Measurements from ENCODE around the gene MYOC. TPM values are rescaled to one million over a fixed set of nuclear protein-coding genes. Genes with fewer than 3 reads are reported as not detected.

The MYOC gene
- polyA plus RNA-seq, 1 donor from 2014 or later, result not detected

DNA sequence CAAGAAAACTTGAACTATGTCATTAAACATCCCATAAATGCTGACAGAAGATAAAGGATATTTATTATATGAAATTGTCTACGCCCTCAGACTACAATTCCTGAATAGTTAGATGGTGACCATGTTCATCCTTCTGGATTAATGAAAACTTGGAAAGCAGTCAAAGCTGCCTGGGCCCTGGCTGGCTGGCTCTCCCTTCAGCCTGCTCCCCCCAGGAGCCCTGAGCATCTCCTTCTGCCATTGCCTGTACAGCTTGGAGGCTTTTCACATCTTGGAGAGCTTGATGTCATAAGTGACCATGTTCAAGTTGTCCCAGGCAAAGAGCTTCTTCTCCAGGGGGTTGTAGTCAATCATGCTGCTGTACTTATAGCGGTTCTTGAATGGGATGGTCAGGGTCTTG, 16.8 kb downstream of the MYOC start:
- Histone ChIP-seq H4K20me1 (ENCODE audit: insufficient read depth) (no peaks in the 10 kb centered on the region), H3K36me3 (ENCODE audit: insufficient read depth, low read length) (no peaks in the 10 kb centered on the region), H3K9me3 (ENCODE audit: low read length) (no peaks in the 10 kb centered on the region), H3K4me2 (ENCODE audit: low read length) (no peak overlapping the region), H3K27me3 (ENCODE audit: insufficient read depth, low read depth, low read length) (no peaks in the 10 kb centered on the region), H3K9me2 (ENCODE audit: insufficient read depth, low read length) (no peaks in the 10 kb centered on the region), H3K79me2 (replicated peaks; ENCODE audit: insufficient read depth, low read length) (no peaks in the 10 kb centered on the region), H3K9ac (ENCODE audit: low read length) (no peak overlapping the region), H3K27ac (ENCODE audit: low read length) (no peak overlapping the region), H3F3A (ENCODE audit: insufficient read depth, low read length, poor library complexity, severe bottlenecking) (no peaks in the 10 kb centered on the region), H3K4me3 (ENCODE audit: low read length) (no peak overlapping the region), H2AFZ (ENCODE audit: low read depth, low read length) (no peak overlapping the region)
- no peak for TF ChIP-seq SMC3 (conservative IDR thresholded peaks at IDR 0.05; ENCODE audit: poor library complexity)
- no peak for TF ChIP-seq POLR2AphosphoS5 (IDR thresholded peaks at IDR 0.05)
- TF ChIP-seq EP300 (conservative IDR thresholded peaks at IDR 0.05; ENCODE audit: poor library complexity, severe bottlenecking), result no peak
- TF ChIP-seq MXI1 (conservative IDR thresholded peaks at IDR 0.05; ENCODE audit: poor library complexity, severe bottlenecking), result no peak
- TF ChIP-seq TAF1 (IDR thresholded peaks at IDR 0.05; ENCODE audit: low read depth), result no peak
- TF ChIP-seq, protein P1, sequence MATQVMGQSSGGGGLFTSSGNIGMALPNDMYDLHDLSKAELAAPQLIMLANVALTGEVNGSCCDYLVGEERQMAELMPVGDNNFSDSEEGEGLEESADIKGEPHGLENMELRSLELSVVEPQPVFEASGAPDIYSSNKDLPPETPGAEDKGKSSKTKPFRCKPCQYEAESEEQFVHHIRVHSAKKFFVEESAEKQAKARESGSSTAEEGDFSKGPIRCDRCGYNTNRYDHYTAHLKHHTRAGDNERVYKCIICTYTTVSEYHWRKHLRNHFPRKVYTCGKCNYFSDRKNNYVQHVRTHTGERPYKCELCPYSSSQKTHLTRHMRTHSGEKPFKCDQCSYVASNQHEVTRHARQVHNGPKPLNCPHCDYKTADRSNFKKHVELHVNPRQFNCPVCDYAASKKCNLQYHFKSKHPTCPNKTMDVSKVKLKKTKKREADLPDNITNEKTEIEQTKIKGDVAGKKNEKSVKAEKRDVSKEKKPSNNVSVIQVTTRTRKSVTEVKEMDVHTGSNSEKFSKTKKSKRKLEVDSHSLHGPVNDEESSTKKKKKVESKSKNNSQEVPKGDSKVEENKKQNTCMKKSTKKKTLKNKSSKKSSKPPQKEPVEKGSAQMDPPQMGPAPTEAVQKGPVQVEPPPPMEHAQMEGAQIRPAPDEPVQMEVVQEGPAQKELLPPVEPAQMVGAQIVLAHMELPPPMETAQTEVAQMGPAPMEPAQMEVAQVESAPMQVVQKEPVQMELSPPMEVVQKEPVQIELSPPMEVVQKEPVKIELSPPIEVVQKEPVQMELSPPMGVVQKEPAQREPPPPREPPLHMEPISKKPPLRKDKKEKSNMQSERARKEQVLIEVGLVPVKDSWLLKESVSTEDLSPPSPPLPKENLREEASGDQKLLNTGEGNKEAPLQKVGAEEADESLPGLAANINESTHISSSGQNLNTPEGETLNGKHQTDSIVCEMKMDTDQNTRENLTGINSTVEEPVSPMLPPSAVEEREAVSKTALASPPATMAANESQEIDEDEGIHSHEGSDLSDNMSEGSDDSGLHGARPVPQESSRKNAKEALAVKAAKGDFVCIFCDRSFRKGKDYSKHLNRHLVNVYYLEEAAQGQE (IDR thresholded peaks at IDR 0.05; ENCODE audit: borderline replicate concordance), result no peak
- no peak for TF ChIP-seq EZH2 (IDR thresholded peaks at IDR 0.05; ENCODE audit: borderline replicate concordance, insufficient read depth, low read length, poor library complexity, severe bottlenecking)

DNA sequence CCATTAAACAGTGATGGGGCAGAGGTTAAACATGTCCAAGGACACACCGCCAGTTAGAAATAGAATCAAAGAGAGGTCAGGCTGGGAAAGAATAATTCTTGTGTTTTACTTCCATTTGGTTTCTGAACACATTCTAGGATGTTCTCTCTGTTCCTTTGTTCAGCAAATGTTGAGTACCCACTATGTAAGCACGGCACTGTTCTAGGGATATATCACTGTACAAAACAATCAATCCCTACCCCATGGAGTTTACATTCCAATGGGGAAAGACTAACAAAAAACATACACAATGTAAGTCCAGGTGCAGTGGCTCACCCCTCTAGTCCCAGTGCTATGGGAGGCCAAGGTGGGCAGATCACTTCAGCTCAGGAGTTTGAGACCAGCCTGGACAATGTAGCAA, 24.3 kb downstream of the MYOC start:
- TF ChIP-seq EP300 (conservative IDR thresholded peaks at IDR 0.05; ENCODE audit: poor library complexity, severe bottlenecking) (no peak), POLR2AphosphoS5 (IDR thresholded peaks at IDR 0.05) (no peak), TAF1 (IDR thresholded peaks at IDR 0.05; ENCODE audit: low read depth) (no peak)
- Histone ChIP-seq H3K79me2 (replicated peaks; ENCODE audit: insufficient read depth, low read length) (no peaks in the 10 kb centered on the region), H3K36me3 (ENCODE audit: insufficient read depth, low read length) (no peaks in the 10 kb centered on the region), H3K27ac (ENCODE audit: low read length) (no peak overlapping the region), H4K20me1 (ENCODE audit: insufficient read depth) (no peaks in the 10 kb centered on the region), H3K9me2 (ENCODE audit: insufficient read depth, low read length) (no peaks in the 10 kb centered on the region), H2AFZ (ENCODE audit: low read depth, low read length) (no peak overlapping the region), H3F3A (ENCODE audit: insufficient read depth, low read length, poor library complexity, severe bottlenecking) (no peaks in the 10 kb centered on the region), H3K4me3 (ENCODE audit: low read length) (no peak overlapping the region), H3K9ac (ENCODE audit: low read length) (no peak overlapping the region), H3K9me3 (ENCODE audit: low read length) (no peaks in the 10 kb centered on the region), H3K4me2 (ENCODE audit: low read length) (no peak overlapping the region), H3K27me3 (ENCODE audit: insufficient read depth, low read depth, low read length) (no peaks in the 10 kb centered on the region)

DNA sequence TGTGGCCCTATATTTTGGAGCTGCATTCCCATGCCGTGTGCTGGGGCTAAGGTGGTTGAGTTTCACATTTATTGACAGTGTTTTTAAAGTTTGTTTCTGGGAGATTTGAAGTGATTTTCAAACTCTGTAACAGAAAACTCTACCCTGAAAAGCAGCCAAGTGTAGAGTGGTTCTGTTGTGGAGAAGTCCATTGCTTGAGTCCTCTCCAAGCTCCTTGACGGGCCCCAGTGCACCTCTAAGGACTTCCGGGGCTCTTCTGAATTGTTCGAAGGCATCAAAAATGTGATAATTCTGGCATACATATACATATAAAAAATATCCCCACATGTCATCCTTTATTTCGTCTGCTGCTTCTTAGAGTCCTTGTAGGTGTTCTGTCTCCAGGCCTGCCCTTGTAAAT, 25.5 kb downstream of the MYOC start:
- Histone ChIP-seq H3K9ac (ENCODE audit: low read length) (no peak overlapping the region), H3K9me3 (ENCODE audit: low read length) (no peaks in the 10 kb centered on the region), H3K4me3 (ENCODE audit: low read length) (no peak overlapping the region), H3K79me2 (replicated peaks; ENCODE audit: insufficient read depth, low read length) (no peaks in the 10 kb centered on the region), H3K36me3 (ENCODE audit: insufficient read depth, low read length) (no peaks in the 10 kb centered on the region), H3K9me2 (ENCODE audit: insufficient read depth, low read length) (no peaks in the 10 kb centered on the region), H4K20me1 (ENCODE audit: insufficient read depth) (no peaks in the 10 kb centered on the region), H3K4me2 (ENCODE audit: low read length) (no peak overlapping the region), H3K27me3 (ENCODE audit: insufficient read depth, low read depth, low read length) (no peaks in the 10 kb centered on the region), H3K27ac (ENCODE audit: low read length) (no peak overlapping the region), H3F3A (ENCODE audit: insufficient read depth, low read length, poor library complexity, severe bottlenecking) (no peaks in the 10 kb centered on the region), H2AFZ (ENCODE audit: low read depth, low read length) (no peak overlapping the region)
- TF ChIP-seq, protein P2, sequence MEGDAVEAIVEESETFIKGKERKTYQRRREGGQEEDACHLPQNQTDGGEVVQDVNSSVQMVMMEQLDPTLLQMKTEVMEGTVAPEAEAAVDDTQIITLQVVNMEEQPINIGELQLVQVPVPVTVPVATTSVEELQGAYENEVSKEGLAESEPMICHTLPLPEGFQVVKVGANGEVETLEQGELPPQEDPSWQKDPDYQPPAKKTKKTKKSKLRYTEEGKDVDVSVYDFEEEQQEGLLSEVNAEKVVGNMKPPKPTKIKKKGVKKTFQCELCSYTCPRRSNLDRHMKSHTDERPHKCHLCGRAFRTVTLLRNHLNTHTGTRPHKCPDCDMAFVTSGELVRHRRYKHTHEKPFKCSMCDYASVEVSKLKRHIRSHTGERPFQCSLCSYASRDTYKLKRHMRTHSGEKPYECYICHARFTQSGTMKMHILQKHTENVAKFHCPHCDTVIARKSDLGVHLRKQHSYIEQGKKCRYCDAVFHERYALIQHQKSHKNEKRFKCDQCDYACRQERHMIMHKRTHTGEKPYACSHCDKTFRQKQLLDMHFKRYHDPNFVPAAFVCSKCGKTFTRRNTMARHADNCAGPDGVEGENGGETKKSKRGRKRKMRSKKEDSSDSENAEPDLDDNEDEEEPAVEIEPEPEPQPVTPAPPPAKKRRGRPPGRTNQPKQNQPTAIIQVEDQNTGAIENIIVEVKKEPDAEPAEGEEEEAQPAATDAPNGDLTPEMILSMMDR (IDR thresholded peaks at IDR 0.05; ENCODE audit: poor library complexity, severe bottlenecking), result no peak
- TF ChIP-seq EP300 (conservative IDR thresholded peaks at IDR 0.05; ENCODE audit: poor library complexity, severe bottlenecking), result no peak

Measured in neural cell (in vitro differentiated cells).